K562 (cell line): Measurements from ENCODE around the gene TRIM2. TPM values are rescaled to one million over a fixed set of nuclear protein-coding genes. Genes with fewer than 3 reads are reported as not detected.

ENCODE experiments used
- ATAC-seq: fragments of 200-7000 bp; cut with Tn5 transposase; 3 replicates; pipeline ENCODE4 v1.9.1; 2020; ENCODE audit warnings: moderate library complexity
- BruUV-seq: library from RNA; stranded (reverse); fragments of 400-500 nt; replicated peaks from 2 replicates; lab custom pipeline; 2021; lab: Mats Ljungman, UMichigan
- CTCF ChIA-PET: fragments of 300-600 bp; formaldehyde crosslinking; extraction: SDS; loops from one replicate; lab custom pipeline; 2021; ENCODE audit warnings: low intra/inter-chr PET ratio; lab: Yijun Ruan, JAX
- POLR2A ChIA-PET: fragments of 300-600, 350-650 bp; sonication (Branson Sonifier 250); formaldehyde crosslinking; extraction: SDS; loops from one replicate; lab custom pipeline; 2021; ENCODE audit warnings: antibody characterized with exemption, inconsistent platforms; lab: Yijun Ruan, JAX
- DNase-seq, 4 experiments: peaks; one replicate each; pipeline versions ENCODE4 v3.0.0 to v3.0.0-alpha.2; 2011 to 2018; ENCODE audit warnings: low spot score in 3 of 4, mixed read lengths in 3 of 4; ENCODE audit errors: extremely low read depth in 1 of 4
- FAIRE-seq: peaks from 2 replicates; lab custom pipeline; 2011; peaks lifted over from hg19 to GRCh38; lab: Jason Lieb, UNC
- H2AFZ ChIP-seq: 2 replicates; pipeline ENCODE4 v1.6.0; 2011; ENCODE audit warnings: low read depth, low read length, control low read depth, inconsistent platforms
- H3K27ac ChIP-seq: fragments of 200-600 bp; 3 replicates; pipeline ENCODE4 v1.8.0; 2011; ENCODE audit warnings: low read depth, mild to moderate bottlenecking, control low read depth, inconsistent platforms, low read length, moderate library complexity, mixed read lengths; ENCODE audit errors: extremely low read depth
- H3K27me3 ChIP-seq, 2 experiments: fragments of 300-600 bp in 1 of 2; 2 replicates in 1 of 2; 3 replicates in 1 of 2; pipeline versions ENCODE4 v1.6.0 to v1.8.0; 2011; ENCODE audit warnings: inconsistent platforms in 2 of 2, low read length in 2 of 2, mild to moderate bottlenecking in 1 of 2, mixed read lengths in 1 of 2, moderate library complexity in 1 of 2; ENCODE audit not compliant: control insufficient read depth in 2 of 2, insufficient read depth in 2 of 2
- H3K36me3 ChIP-seq: fragments of 300-600 bp; 3 replicates; pipeline ENCODE4 v1.8.0; 2011; ENCODE audit warnings: mild to moderate bottlenecking, low read length, inconsistent platforms; ENCODE audit not compliant: control insufficient read depth, insufficient read depth
- H3K4me1 ChIP-seq, 2 experiments: fragments of 200-600 bp in 1 of 2; replicated peaks in 1 of 2; 2 replicates in 1 of 2; 3 replicates in 1 of 2; pipeline versions ENCODE4 v1.5.1 to v1.8.0; 2011; ENCODE audit warnings: inconsistent platforms in 2 of 2, low read length in 2 of 2, mild to moderate bottlenecking in 1 of 2, mixed read lengths in 1 of 2, moderate library complexity in 1 of 2; ENCODE audit not compliant: control insufficient read depth in 2 of 2, insufficient read depth in 2 of 2
- H3K4me2 ChIP-seq: 2 replicates; pipeline ENCODE4 v1.6.1; 2011; ENCODE audit warnings: low read length, control low read depth, inconsistent platforms, mixed read lengths; ENCODE audit not compliant: insufficient read depth
- H3K4me3 ChIP-seq: fragments of 200-600 bp; sonication (generic), shearing (Covaris generic); 2 replicates; pipeline ENCODE4 v1.5.1; 2016; ENCODE audit warnings: control low read depth, inconsistent platforms
- H3K79me2 ChIP-seq: fragments of 200-600 bp; 3 replicates; pipeline ENCODE4 v1.8.0; 2011; ENCODE audit warnings: low read length, inconsistent platforms; ENCODE audit not compliant: control insufficient read depth, insufficient read depth
- H3K9ac ChIP-seq, 2 experiments: 2 replicates each; pipeline versions ENCODE4 v1.6.0 to v1.6.1; 2011; ENCODE audit warnings: low read depth in 2 of 2, low read length in 2 of 2, control low read depth in 1 of 2, inconsistent platforms in 1 of 2, mild to moderate bottlenecking in 1 of 2, mixed read lengths in 1 of 2; ENCODE audit not compliant: insufficient read depth in 1 of 2
- H3K9me1 ChIP-seq: one replicate; pipeline ENCODE4 v1.6.0; 2011; ENCODE audit warnings: inconsistent platforms, mild to moderate bottlenecking, low read length, moderate library complexity; ENCODE audit not compliant: control insufficient read depth, insufficient read depth
- H3K9me3 ChIP-seq: replicated peaks from 2 replicates; pipeline ENCODE4 v1.5.1; 2011; ENCODE audit warnings: low read depth, low read length, inconsistent platforms; ENCODE audit not compliant: control insufficient read depth, insufficient read depth
- H4K20me1 ChIP-seq: replicated peaks from 2 replicates; pipeline ENCODE4 v1.6.1; 2011; ENCODE audit warnings: low read length, inconsistent platforms, mixed read lengths; ENCODE audit not compliant: control insufficient read depth, insufficient read depth
- ATF3 ChIP-seq, 2 experiments: fragments of 450-650 bp in 1 of 2; sonication (generic) in 1 of 2; formaldehyde crosslinking in 1 of 2; IDR thresholded peaks in 1 of 2; conservative IDR thresholded peaks in 1 of 2; 2 replicates each; pipeline versions ENCODE4 v1.6.1 to v1.8.1; 2016 to 2023; ENCODE audit warnings: mild to moderate bottlenecking in 2 of 2, moderate library complexity in 2 of 2, inconsistent platforms in 1 of 2, missing genetic modification reagents in 1 of 2
- CREM ChIP-seq: IDR thresholded peaks from 2 replicates; pipeline ENCODE4 v1.6.1; 2014; ENCODE audit warnings: antibody characterized with exemption, low read depth
- ESRRA ChIP-seq: fragments of 450-650 bp; IDR thresholded peaks from 2 replicates; pipeline ENCODE4 v1.6.1; 2014; ENCODE audit warnings: low read depth, mild to moderate bottlenecking, moderate library complexity, borderline replicate concordance
- FOSL1 ChIP-seq: fragments of 200-800 bp; sonication (Bioruptor generic); conservative IDR thresholded peaks from 2 replicates; pipeline ENCODE4 v1.6.1; 2016; ENCODE audit warnings: missing genetic modification characterization, missing compliant biosample characterization
- HDAC6 ChIP-seq: IDR thresholded peaks from 2 replicates; pipeline ENCODE4 v1.6.1; 2012; ENCODE audit warnings: low read depth, mild to moderate bottlenecking, control low read depth, inconsistent platforms, low read length, moderate library complexity
- KDM1A ChIP-seq, 2 experiments: fragments of 450-650 bp; IDR thresholded peaks; 2 replicates each; pipeline ENCODE4 v1.6.1; 2016; ENCODE audit warnings: mild to moderate bottlenecking in 2 of 2
- PTBP1 ChIP-seq: fragments of 200-400 bp; formaldehyde crosslinking; IDR thresholded peaks from 2 replicates; pipeline ENCODE4 v1.6.1; 2017; ENCODE audit warnings: low read depth, low read length
- RNF219 ChIP-seq: fragments of 250-450 bp; sonication (Bioruptor Pico); IDR thresholded peaks from 2 replicates; pipeline ENCODE4 v1.5.0; 2022; ENCODE audit warnings: mild to moderate bottlenecking
- ZFP30 ChIP-seq: fragments of 250-450 bp; sonication (Bioruptor Pico); IDR thresholded peaks from 2 replicates; pipeline ENCODE4 v1.8.0; 2022; ENCODE audit warnings: moderate library complexity, mild to moderate bottlenecking, inconsistent platforms, borderline replicate concordance
- ZNF431 ChIP-seq: sonication (generic); formaldehyde crosslinking; IDR thresholded peaks from 2 replicates; pipeline ENCODE4 v1.8.0; 2022; ENCODE audit warnings: mild to moderate bottlenecking, missing genetic modification reagents
- whole genome bisulfite sequencing: fragments of 100-300 bp; shearing (Covaris generic); methylation state at CpG from one replicate; pipeline ENCODE4 v1.1.6; 2016; ENCODE audit warnings: low coverage, mixed read lengths; ENCODE audit not compliant: insufficient coverage; ENCODE audit errors: missing lambda C conversion rate; 5-methylcytosine and 5-hydroxymethylcytosine counted together
- in situ Hi-C: fragments of 300-500 bp; cut with MboI; formaldehyde crosslinking; loops from 4 replicates; pipeline ENCODE4 v1.15.0; 2018; ENCODE audit warnings: inconsistent platforms, mixed read lengths
- intact Hi-C: fragments of 100-400 bp; cut with micrococcal nuclease; formaldehyde crosslinking; loops from 2 replicates; pipeline ENCODE4 v1.14.2; 2022
- polyA plus RNA-seq, 8 experiments: library from polyadenylated mRNA; depleted of rRNA in 4 of 8; stranded (reverse) in 5 of 8; unstranded in 3 of 8; fragments of >200 nt; fragmentation: Nextera tagmentation in 2 of 8; fragmentation: Illumina TruSeq in 1 of 8; extraction: Ambion mirVana in 2 of 8; extraction: Trizol in 1 of 8; gene quantifications; 2 replicates each; pipeline versions ENCODE4 v1.2.1 to v1.2.3, GENCODE V29; 2011 to 2014; ENCODE audit warnings: inconsistent platforms in 1 of 8, missing spikeins in 1 of 8
- total RNA-seq, 7 experiments: library from RNA; depleted of rRNA in 6 of 7; stranded (reverse); fragments of >200 nt in 6 of 7; fragmentation: Illumina TruSeq in 2 of 7; extraction: Trizol in 2 of 7; gene quantifications; 2 replicates each; pipeline versions ENCODE4 v1.2.1 to v1.2.3, GENCODE V29; 2011 to 2021; ENCODE audit warnings: low replicate concordance in 1 of 7

Gene TRIM2
- total and polyA plus RNA-seq, 9 of the 15 experiments (the other 6 are each of a cell fraction or from before 2014, with no cell fraction given) = 0.01 to 0.41 (median 0.13) TPM; not detected in 1

DNA sequence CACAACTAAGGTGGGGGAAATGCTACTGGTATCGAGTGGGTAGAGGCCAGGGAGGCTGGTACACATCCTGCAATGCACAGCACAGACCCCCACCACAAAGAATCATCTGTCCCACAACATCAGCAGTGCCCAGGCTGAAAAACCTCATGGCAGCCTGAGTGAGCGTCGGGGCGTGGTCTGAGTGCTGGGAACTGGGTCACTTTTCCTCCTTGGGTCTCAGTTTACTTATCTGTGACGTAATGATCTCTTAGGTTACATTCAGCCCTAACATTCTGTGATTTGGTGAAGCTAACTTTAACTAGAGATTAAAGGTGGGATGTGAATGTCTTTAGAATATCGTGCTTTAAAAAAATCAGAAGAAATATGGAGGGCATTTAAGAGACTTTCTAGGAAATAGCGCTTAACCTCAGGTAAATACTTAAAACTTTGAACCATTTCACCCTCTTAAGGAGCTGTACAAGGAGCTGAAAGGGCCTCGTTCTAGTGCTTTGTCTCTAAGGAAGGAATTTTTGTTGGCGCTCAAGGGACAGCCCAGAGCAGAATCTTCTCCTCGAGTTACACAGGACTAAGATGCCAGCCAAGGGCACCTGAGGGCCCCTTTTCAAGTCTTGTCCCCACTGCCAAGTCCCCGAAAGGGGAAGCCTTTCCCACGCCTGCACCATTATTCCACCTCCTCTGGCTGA lies 18.1 kb upstream of the TRIM2 start:
- FAIRE-seq = no peak
- 2% methylated on average over 11 of the region's 12 CpGs for WGBS
- ChIA-PET POLR2A (interaction anchor here (1.3 kb wide), 1 partner anchor 9 kb away, joined by 5 read pairs; no protein-coding TSS in a partner anchor), CTCF (no interaction called here)
- peaks cover 20 to 56% of the 10 kb centered on the region in 2 experiments for H3K27me3 ChIP-seq
- no peaks in the 10 kb centered on the region for H3K9me3 ChIP-seq
- TF ChIP-seq ZFP30 (CRISPR knock-in tag) (no peak), ZNF431 (no peak)
- no peak for ATAC-seq
- no TSS peak for BruUV-seq
- H3K4me1 ChIP-seq = no peaks in the 10 kb centered on the region; a peak in 1 of 5 replicates
- no peaks in the 10 kb centered on the region for H3K79me2 ChIP-seq
- no peak overlapping the region for H2AFZ ChIP-seq
- H4K20me1 ChIP-seq = 0 out of 2 replicates have a peak, but pooled peaks cover 5% of the 10 kb centered on the region
- H3K4me2 ChIP-seq = no peak overlapping the region
- no peak for DNase-seq
- no peaks in the 10 kb centered on the region for H3K9me1 ChIP-seq
- H3K36me3 ChIP-seq = no peaks in the 10 kb centered on the region
- H3K27ac ChIP-seq = no peak overlapping the region
- intact Hi-C loops (no loop called here), in situ Hi-C loops (no loop called here)
- no peak overlapping the region for H3K9ac ChIP-seq
- H3K4me3 ChIP-seq = no peak overlapping the region

- H3K4me3 ChIP-seq = no peak overlapping the region
- DNase-seq = no peak
- intact Hi-C loops (no loop called here), in situ Hi-C loops (no loop called here)
- no peaks in the 10 kb centered on the region for H3K79me2 ChIP-seq
- H3K9ac ChIP-seq = no peak overlapping the region
- no peaks in the 10 kb centered on the region for H3K9me1 ChIP-seq
- no peak overlapping the region for H3K27ac ChIP-seq
- ChIA-PET CTCF (no interaction called here), POLR2A (no interaction called here)
- FAIRE-seq = no peak
- no peaks in the 10 kb centered on the region; a peak in 1 of 5 replicates for H3K4me1 ChIP-seq
- H2AFZ ChIP-seq = no peak overlapping the region
- H3K9me3 ChIP-seq = no peaks in the 10 kb centered on the region
- 0% methylated on average over 11 of the region's 11 CpGs for WGBS
- H3K36me3 ChIP-seq = no peaks in the 10 kb centered on the region
- H3K4me2 ChIP-seq = no peak overlapping the region
- no peak; the same call in 2 of the 3 replicates for ATAC-seq
- BruUV-seq = no TSS peak
- H4K20me1 ChIP-seq = no peaks in the 10 kb centered on the region
- H3K27me3 ChIP-seq = peaks cover 24 to 43% of the 10 kb centered on the region in 2 experiments
- TF ChIP-seq CREM (no peak), PTBP1 (no peak), RNF219 (CRISPR knock-in tag) (no peak), KDM1A (IDR thresholded peaks at IDR 0.05) (no peak), FOSL1 (tag) (peak; percentile 45; the same call in 1 of the 2 replicates), ESRRA (0 out of 2 replicates have a peak, but pooled peaks have one; percentile 35), HDAC6 (no peak), ATF3 (IDR thresholded peaks at IDR 0.05) (peak; percentile 33; the same call in 1 of the 2 replicates), ATF3 (CRISPR knock-in tag; conservative IDR thresholded peaks at IDR 0.05) (no peak)
Observed at GRCh38 chr4:153189016-153189801, 15.0 kb upstream of the TRIM2 start.
